GM18498 (cell line): ENCODE measurements around the gene YBX2.
A peak's percentile ranks its signal among the peaks of the same experiment; 100 is the strongest.

Source experiments
- ATAC-seq: cut with Tn5 transposase; IDR thresholded peaks from one replicate; pipeline ENCODE4 v1.9.1; 2021; ENCODE audit warnings: mild to moderate bottlenecking, moderate library complexity; ENCODE audit not compliant: unreplicated experiment

YBX2 gene

GRCh38 chr17:7304179-7304578 lies 9.7 kb upstream of the YBX2 start:
- no peak for ATAC-seq

GRCh38 chr17:7296189-7296861 lies 1.9 kb upstream of the YBX2 start:
- no peak for ATAC-seq

- no peak for ATAC-seq
Observed at GRCh38 chr17:7295230-7296180, 1.1 kb upstream of the YBX2 start.

GRCh38 chr17:7293816-7294613 lies 424 bp downstream of the YBX2 start:
- ATAC-seq: no peak

- ATAC-seq: no peak
Observed at GRCh38 chr17:7293159-7293558, 1.3 kb downstream of the YBX2 start.

GRCh38 chr17:7292729-7293128 lies 1.7 kb downstream of the YBX2 start:
- ATAC-seq: no peak

- no peak for ATAC-seq
Observed at GRCh38 chr17:7292194-7292593, 2.2 kb downstream of the YBX2 start.

GRCh38 chr17:7290685-7291084 lies 3.8 kb downstream of the YBX2 start:
- ATAC-seq: no peak

- ATAC-seq: no peak
Observed at GRCh38 chr17:7290166-7290565, 4.3 kb downstream of the YBX2 start.

- no peak for ATAC-seq
Observed at GRCh38 chr17:7289256-7290032, 5.0 kb downstream of the YBX2 start.

- no peak for ATAC-seq
Observed at GRCh38 chr17:7285679-7286078, 8.8 kb downstream of the YBX2 start.

GRCh38 chr17:7284911-7285310 lies 9.5 kb downstream of the YBX2 start:
- ATAC-seq: no peak

GRCh38 chr17:7283471-7284216 lies 10.8 kb downstream of the YBX2 start:
- no peak for ATAC-seq

GRCh38 chr17:7282752-7283321 lies 11.6 kb downstream of the YBX2 start:
- no peak for ATAC-seq

GRCh38 chr17:7281953-7282751 lies 12.3 kb downstream of the YBX2 start:
- no peak for ATAC-seq

- ATAC-seq: peak; percentile 46
Observed at GRCh38 chr17:7281074-7281952, 13.1 kb downstream of the YBX2 start, which contains the start of gene SLC2A4. Gene SLC2A4 (plus strand): TSS chr17:7281718. CDS start chr17:7281935, 217 bp downstream.

GRCh38 chr17:7280519-7281073 lies 13.8 kb downstream of the YBX2 start:
- peak; percentile 72 for ATAC-seq
